Activated CD4-positive, alpha-beta T cell treated with anti-CD3 and anti-CD28 coated beads, Interleukin-2, amount 50 U/mL, for 16 hours (primary cell): ENCODE results near the gene PHF11.

Source experiments
- DNase-seq: peaks from one replicate; pipeline ENCODE4 v3.0.0-alpha.2; 2020

The PHF11 gene

DNA sequence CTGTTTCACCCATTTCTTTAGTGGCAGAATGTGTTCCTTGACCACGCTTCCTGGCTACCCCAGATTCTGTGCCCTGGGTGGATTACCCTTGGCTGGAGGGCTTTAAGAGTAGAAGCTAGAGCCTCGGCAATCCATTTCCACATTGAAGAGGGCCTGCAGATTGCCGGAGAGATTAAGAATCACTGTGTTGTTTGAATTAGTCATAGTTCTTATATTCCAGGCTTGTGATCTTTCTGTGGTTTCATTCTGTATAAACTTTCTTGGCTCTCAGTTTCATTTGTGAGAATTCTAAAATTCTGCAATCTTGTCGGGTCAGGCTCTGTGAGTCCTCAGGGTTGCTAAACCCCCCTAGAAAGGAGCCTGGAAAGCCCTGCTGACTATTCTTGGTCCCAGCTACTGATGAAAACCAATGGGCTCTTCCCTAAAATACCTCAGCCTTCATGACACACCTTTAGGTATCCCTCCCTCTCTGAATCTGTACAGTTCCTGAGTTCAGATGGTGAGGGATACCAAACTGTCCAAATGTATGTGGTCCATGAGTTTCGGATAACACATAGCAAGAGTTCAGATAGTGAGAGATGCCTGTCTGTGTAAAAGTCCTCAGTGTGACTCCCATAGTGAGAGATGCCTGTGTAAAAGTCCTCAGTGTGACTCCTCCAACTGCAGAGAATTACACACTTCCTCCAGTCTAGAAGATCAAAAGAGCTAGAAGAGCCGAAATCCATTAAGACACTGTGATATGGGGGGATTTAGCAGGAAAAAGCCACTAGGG is 4.3 kb downstream of the PHF11 start:
- peak; percentile 37 for DNase-seq

DNA sequence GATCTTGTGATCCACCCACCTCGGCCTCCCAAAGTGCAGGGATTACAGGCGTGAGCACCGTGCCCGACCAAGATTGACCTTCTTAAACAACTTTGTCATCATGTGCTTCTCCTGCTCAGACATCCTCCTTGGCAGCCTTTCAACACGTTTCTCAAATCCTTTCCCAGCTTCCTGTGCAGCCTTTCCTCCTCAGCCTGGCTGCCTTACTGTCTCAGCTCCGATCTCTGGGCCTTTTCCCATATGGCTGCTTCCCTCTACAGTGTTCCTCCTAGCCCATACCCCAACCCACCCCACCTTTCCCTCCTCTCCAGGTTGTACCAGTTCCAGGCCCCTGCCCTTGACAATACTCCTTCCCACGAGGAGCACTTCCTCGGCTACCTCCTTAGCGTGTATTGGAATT is 7.2 kb downstream of the PHF11 start:
- no peak for DNase-seq

DNA sequence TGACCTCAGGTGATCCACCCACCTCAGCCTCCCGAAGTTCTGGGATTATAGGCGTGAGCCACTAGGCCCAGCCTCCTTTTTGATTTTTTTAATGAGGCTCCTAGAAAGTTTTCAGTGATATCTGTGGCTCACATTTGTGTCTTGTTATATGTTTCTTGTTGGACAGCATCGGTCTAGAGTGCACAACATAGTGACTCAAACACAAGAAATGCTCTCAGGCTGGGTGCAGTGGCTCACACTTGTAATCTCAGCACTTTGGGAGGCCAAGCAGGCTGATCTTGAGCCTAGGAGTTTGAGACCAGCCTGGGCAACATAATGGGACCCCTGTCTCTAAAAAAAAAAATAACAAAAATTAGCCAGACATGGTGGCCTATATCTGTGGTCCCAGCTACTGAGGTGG is 8.2 kb downstream of the PHF11 start:
- DNase-seq: no peak

- DNase-seq: no peak
Measured at GRCh38 chr13:49512578-49512977, 16.8 kb downstream of the PHF11 start.

GRCh38 chr13:49516467-49516866 is 20.7 kb downstream of the PHF11 start:
- DNase-seq: no peak

GRCh38 chr13:49517461-49517860 is 21.7 kb downstream of the PHF11 start:
- DNase-seq: no peak

DNA sequence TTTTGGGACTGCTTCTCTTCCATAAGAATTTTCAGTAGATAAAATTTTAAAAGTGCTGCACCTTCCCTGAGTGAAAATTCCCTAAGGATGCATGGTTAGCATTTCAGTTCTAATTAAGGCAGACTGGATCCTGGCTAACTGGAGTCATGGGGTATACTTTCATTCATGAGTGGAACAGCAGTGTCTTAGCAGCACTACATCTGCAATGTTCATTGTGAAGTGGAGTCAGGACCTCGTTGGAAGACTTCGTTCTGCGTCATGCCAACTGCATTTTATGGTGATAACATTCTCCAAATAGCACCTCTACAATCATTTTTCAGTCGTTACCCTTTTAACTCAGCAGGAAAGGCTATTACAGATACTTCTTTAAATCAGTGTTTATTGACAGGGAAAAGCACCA is 25.5 kb downstream of the PHF11 start:
- no peak for DNase-seq

GRCh38 chr13:49524740-49525501 is 29.2 kb downstream of the PHF11 start:
- DNase-seq: peak; percentile 12

DNA sequence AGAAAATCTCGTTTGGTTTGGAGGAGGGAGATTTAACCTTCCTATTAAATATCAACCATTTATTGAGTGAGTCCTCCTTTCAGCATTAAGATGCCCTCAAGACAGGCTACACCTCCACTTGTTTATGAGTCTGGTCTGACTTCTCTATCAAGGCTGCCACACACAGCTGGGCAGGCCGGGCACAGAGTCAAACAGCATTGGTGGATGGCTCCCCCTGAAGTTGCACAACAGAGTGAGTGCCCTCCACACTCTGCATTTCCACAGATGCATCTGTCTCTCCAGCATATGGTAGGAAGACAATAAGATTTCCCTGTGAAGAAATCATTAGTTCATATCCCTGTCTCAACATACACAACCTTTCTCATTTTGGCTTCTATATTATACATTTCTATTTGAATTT is 31.4 kb downstream of the PHF11 start:
- DNase-seq: no peak

GRCh38 chr13:49528161-49528560 is 32.4 kb downstream of the PHF11 start:
- no peak for DNase-seq

DNA sequence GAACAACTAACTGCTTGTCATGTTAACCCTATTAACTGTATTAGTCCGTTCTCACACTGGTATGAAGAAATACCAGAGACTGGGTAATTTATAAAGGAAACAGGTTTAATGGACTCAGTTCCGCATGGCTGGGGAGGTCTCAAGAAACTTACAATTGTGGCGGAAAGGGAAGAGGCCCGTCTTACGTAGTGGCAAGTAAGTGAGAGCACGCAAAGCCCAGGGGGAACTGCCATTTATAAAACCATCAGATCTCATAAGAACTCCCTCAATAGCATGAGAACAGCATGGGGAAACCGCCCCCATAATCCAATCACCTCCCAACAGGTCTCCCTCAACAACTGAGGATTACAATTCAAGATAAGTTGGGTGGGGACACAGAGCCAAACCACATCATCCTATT is 34.7 kb downstream of the PHF11 start:
- no peak for DNase-seq

GRCh38 chr13:49532593-49532992 is 36.8 kb downstream of the PHF11 start:
- no peak for DNase-seq

DNA sequence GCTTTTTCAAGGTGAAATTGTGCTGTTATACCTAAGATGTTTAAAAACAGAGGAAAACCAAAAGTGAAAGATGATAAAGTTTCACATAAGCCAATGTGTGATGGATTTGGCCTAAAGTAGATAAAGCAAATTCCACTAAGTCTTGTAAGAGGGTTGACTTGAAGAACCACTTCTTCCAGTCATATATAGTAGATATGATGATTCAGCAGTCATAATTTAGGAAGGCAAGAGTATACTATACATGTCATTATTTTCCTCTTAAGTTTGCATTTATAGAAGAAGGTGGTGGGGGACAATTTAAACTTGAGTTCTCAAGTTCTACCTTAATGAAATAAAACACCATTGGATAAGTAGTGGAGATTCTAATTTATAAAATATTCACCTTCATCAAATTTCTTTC is 37.3 kb downstream of the PHF11 start:
- no peak for DNase-seq

DNA sequence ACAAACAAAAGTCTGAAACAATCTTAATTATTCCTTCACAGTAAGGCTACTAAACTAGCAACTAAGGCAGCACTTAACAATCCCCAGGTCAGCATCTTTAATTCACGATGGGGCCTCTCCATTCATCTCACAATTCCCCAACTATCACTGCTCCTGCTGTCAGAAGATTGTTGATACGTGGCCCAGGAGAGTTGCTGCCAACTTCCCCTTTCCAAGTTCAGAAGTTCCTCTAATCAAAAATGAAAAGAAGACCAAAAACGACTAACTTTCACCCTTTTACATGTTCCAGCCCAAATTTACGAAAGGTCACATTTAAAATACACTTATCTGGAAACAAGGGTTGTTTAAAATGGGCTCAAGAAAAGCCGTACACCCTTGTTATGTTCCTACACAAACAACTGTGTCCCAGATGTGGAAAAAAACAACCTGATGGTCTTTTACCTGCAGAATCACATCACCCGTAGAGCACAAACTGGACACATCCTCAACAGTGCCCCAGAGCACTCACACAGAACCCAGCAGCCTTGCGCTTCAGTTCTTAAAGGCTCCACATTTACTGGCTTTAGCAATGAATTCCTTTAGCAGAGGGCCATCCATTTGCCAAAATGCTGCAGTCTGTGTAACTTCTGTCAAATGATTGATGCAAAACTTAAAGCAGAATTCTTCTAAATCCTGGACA is 38.0 kb downstream of the PHF11 start:
- no peak for DNase-seq

GRCh38 chr13:49536144-49536873 is 40.6 kb downstream of the PHF11 start:
- no peak for DNase-seq

- DNase-seq: no peak
Measured at GRCh38 chr13:49538404-49538803, 42.7 kb downstream of the PHF11 start.

DNA sequence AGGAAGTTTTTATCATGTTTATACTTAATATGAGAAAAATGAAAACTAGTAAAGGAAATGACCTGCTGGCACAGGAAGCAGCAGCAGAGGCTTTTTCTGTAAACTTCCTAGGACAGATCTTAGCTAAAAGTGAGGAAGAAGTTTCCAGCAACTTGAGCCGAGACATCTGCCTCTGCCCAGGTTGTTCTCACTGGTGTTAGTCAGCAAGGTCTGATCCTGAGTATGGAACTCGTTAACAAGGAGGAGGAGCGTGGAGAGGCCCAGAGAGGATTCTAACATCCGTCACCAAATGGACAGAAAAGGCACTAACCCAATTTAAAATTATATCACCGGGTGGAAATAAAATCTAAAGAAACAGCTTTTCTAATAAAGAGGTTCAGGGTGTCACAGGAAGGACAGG is 43.6 kb downstream of the PHF11 start:
- no peak for DNase-seq

DNA sequence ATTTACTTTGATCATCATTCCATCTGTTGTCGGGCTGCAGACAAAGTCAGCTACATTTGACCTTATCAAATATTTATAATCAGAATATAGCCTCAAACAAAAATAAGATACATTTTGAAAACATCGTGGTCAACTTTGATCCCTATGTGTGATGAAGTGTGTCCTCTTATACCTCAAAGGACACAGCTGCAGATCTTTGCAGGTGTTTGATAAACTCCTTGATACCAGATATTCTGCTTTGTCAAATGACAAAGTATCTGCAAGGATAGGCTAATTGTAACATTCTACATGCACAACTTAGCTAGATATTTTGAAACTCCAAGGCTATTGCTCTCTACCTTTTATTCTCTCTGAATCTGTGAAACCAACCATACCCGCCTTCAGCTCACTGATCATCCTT is 44.0 kb downstream of the PHF11 start:
- no peak for DNase-seq

DNA sequence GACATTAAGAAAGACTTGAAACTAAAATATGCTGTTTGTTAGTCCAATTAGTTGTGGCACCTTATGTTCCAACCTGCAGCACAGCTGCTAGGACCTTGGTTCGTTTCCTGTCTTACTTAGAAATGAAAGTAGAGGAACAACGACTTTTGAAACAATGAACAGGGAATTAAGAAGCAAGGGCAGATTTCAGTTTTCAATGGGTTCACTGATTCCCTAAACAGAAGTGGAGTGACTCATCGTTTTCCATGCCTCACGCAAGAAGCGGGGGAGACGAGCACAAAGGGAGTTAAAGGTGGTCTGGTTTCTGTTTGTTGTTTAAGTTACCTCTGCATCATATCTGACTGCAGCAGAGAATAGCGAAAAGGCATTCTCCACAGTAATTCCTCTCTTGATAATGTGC is 44.8 kb downstream of the PHF11 start:
- no peak for DNase-seq

DNA sequence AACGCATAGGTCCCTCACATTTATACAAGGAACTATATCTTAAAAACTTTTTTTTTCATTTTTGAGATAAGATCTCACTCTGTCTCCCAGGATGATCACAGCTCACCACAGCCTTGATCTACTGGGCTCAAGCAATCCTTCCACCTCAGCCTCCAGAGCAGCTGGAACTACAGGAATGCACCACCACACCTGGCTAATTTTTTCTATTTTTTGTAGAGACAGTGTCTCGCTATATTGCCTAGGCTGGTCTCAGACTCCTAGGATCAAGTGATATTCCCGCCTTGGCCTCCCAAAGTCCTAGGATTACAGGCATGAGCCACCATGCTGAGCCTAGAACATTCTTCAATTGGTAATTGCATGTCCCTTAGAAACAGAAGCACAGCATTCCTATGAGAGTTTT is 47.9 kb downstream of the PHF11 start:
- DNase-seq: no peak

- DNase-seq: no peak
Measured at GRCh38 chr13:49545661-49546060, 49.9 kb downstream of the PHF11 start.

- no peak for DNase-seq
Measured at GRCh38 chr13:49546561-49546960, 50.8 kb downstream of the PHF11 start.

DNA sequence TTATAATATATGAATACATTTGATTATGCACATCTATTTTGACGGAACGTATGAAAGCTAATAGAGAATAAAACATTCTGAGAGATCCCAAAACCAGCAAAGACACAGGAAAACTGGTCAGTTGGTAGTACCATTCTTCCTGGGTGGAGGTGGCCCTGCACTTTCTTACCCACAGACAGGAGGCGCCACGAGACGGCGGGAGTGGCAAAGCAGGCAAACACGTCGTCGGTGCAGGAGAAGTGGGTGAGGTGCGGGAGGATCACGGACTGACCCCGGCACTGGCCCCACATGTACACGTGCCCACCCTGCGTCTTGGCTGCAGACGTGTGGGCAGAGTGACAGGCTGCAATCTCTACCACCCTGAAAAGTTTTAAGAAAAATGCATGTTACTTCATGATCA is 53.5 kb downstream of the PHF11 start:
- no peak for DNase-seq
